Immature natural killer cell (primary cell): Measurements from ENCODE around the gene SEMA6D. TPM values are rescaled to one million over a fixed set of nuclear protein-coding genes. Genes with fewer than 3 reads are reported as not detected.

Experiments
- DNase-seq, 3 donors: peaks; one replicate each; pipeline ENCODE4 v3.0.0; 2022; ENCODE audit warnings: mixed read lengths in 1 of 3
- H3K27ac Mint-ChIP-seq, 6 donors: one replicate each; pipeline ENCODE4 v1.8.0; 2020; ENCODE audit warnings: mixed read lengths in 6 of 6, mild to moderate bottlenecking in 5 of 6, inconsistent platforms in 4 of 6, moderate library complexity in 3 of 6
- H3K27me3 Mint-ChIP-seq, 3 donors: one replicate each; pipeline ENCODE4 v1.8.0; 2020 to 2021; ENCODE audit warnings: low read depth in 3 of 3, mild to moderate bottlenecking in 3 of 3, mixed read lengths in 3 of 3, moderate library complexity in 3 of 3, inconsistent platforms in 1 of 3
- H3K36me3 Mint-ChIP-seq, 3 donors: one replicate each; pipeline ENCODE4 v1.8.0; 2020; ENCODE audit warnings: mixed read lengths in 3 of 3, inconsistent platforms in 2 of 3, mild to moderate bottlenecking in 2 of 3
- H3K4me1 Mint-ChIP-seq, 2 donors: one replicate each; pipeline ENCODE4 v1.8.0; 2020; ENCODE audit warnings: inconsistent platforms in 2 of 2, mild to moderate bottlenecking in 2 of 2, mixed read lengths in 2 of 2, moderate library complexity in 1 of 2
- H3K4me3 Mint-ChIP-seq, 5 donors: one replicate each; pipeline ENCODE4 v1.8.0; 2020; ENCODE audit warnings: mild to moderate bottlenecking in 5 of 5, mixed read lengths in 5 of 5, inconsistent platforms in 3 of 5, moderate library complexity in 3 of 5
- H3K9me3 Mint-ChIP-seq, 6 donors: one replicate each; pipeline ENCODE4 v1.8.0; 2020; ENCODE audit warnings: mild to moderate bottlenecking in 6 of 6, mixed read lengths in 6 of 6, inconsistent platforms in 4 of 6, moderate library complexity in 3 of 6
- polyA plus RNA-seq, 3 donors: library from polyadenylated mRNA; unstranded; fragments of 300-500 nt; fragmentation: Illumina TruSeq; gene quantifications; one replicate each; pipeline ENCODE4 v1.2.3, GENCODE V29; 2021

The SEMA6D gene
- polyA plus RNA-seq, 3 donors from 2014 or later = not detected

DNA sequence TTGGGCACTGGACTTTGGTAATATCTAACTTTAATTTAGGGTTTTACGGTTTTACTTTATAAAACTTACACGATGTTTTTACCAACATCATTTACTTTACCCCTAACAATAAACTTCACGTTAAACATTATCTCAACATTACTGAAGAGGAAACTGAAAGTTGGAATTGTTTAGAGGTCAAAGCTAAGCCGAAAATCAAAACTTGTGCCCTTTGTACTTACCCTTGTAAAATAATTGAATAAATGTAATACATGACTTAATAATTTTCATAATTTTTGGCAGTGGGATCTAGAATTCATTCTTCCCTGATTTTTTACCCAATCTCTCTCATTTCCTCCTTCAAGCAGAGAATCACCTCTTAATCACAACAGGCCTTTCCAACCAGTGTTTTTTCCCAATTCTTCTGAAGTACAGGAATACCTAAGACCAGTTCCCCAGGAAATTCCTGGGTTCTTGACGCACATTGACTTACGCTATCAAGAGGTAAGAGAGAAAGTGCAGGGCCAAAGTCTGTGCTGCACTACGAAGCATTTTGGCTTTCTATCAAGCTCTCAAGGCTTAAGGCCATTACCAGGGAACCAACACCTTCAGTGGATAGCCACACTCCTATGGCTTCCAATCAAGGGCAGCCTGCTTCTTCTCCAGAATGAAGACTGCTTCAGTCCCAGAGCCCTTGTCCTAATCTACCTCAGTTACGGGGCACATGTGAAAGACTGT is 11.9 kb upstream of the SEMA6D start:
- DNase-seq = no peak
- H3K27me3 Mint-ChIP-seq = peaks cover 0 to 4% (median 2%) of the 10 kb centered on the region in 3 donors
- no peak overlapping the region for H3K27ac Mint-ChIP-seq
- H3K4me3 Mint-ChIP-seq = no peak overlapping the region
- no peaks in the 10 kb centered on the region for H3K36me3 Mint-ChIP-seq
- H3K9me3 Mint-ChIP-seq = peaks cover 0 to 3% (median 0%) of the 10 kb centered on the region in 6 donors
- H3K4me1 Mint-ChIP-seq = no peaks in the 10 kb centered on the region

DNA sequence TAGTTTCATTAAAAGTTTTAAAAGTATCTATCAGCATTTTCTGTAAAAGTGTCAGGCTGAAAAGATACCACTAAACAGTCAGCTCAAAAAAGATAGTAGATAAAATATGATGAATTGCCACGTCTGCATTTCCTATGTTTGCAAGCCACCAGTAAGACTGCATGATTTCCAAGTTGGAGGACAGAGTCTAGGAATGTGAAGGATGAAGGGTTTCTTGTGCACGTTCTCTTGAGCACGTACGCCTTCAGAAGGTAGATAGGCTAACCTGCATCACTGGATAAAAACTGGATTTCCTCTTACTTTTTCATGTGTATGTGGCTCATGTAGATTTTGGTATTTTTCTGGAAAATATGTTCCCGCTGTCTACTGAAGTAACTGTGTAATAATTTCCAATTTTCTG is 9.9 kb upstream of the SEMA6D start:
- H3K27me3 Mint-ChIP-seq = peaks cover 0 to 8% (median 2%) of the 10 kb centered on the region in 3 donors
- no peak for DNase-seq
- no peak overlapping the region for H3K27ac Mint-ChIP-seq
- H3K4me1 Mint-ChIP-seq = no peaks in the 10 kb centered on the region
- H3K4me3 Mint-ChIP-seq = no peak overlapping the region
- H3K36me3 Mint-ChIP-seq = no peaks in the 10 kb centered on the region
- peaks cover 0 to 8% (median 0%) of the 10 kb centered on the region in 6 donors for H3K9me3 Mint-ChIP-seq

- Mint-ChIP-seq H3K9me3 (peaks cover 0 to 12% (median 0%) of the 10 kb centered on the region in 6 donors), H3K27ac (no peak overlapping the region), H3K36me3 (no peaks in the 10 kb centered on the region), H3K4me3 (no peak overlapping the region), H3K4me1 (no peaks in the 10 kb centered on the region), H3K27me3 (peaks cover 0 to 8% (median 2%) of the 10 kb centered on the region in 3 donors)
- no peak for DNase-seq
Observed at GRCh38 chr15:47708161-47708980, 8.9 kb upstream of the SEMA6D start.

DNA sequence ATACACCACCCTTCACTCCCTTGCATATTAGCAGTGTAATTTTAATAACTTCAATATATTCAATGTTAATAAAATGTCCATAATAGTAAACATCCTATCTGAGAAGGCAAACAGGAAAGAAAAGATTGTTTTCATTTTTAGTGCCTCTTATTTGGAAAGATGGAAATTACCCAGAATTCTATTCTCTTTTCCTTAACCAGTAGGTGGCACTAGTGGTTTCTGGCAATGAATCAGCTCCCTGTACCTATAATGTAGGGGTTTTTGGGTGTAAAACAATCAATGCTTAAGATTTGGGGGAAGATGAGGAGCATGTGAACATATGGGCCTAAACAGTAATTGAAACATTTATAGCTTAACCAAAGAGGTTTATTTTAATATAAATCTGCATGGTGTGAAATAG is 5.7 kb upstream of the SEMA6D start:
- Mint-ChIP-seq H3K27me3 (peaks cover 5 to 14% (median 6%) of the 10 kb centered on the region in 3 donors), H3K27ac (no peak overlapping the region), H3K4me3 (no peak overlapping the region)

DNA sequence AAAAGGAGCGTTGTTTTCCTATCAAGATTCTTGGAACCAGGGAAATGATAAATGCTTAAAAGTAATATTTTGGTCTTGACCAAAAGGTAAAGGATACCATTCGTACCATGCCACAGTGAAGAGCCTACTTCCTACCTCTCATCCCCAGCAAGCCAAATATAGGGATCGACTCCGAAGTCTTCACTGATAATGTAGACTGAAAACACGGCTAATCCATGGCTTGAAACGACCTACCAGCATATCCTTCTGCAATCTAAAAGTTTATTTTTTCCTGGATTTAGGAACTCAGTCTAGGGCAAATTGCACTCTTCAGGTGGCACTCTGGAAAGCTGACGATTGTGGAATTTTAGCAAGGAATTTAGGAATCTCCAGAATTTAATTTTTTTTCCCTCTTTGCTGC is 1.9 kb upstream of the SEMA6D start:
- Mint-ChIP-seq H3K4me1 (peaks cover 2 to 6% of the 10 kb centered on the region in 2 donors), H3K36me3 (peaks cover 0 to 3% (median 0%) of the 10 kb centered on the region in 3 donors), H3K4me3 (no peak overlapping the region), H3K27me3 (peaks cover 13 to 24% (median 19%) of the 10 kb centered on the region in 3 donors), H3K27ac (no peak overlapping the region), H3K9me3 (peaks cover 0 to 16% (median 0%) of the 10 kb centered on the region in 6 donors)
- DNase-seq = no peak

More for the DNA sequence above, 5.7 kb upstream of the SEMA6D start:
- Mint-ChIP-seq H3K36me3 (no peaks in the 10 kb centered on the region), H3K4me1 (no peaks in the 10 kb centered on the region), H3K9me3 (peaks cover 0 to 16% (median 0%) of the 10 kb centered on the region in 6 donors)
- DNase-seq = no peak

GRCh38 chr15:47715856-47716445 is 1.4 kb upstream of the SEMA6D start:
- DNase-seq = no peak
- peaks cover 2 to 6% of the 10 kb centered on the region in 2 donors for H3K4me1 Mint-ChIP-seq
- peaks cover 0 to 4% (median 0%) of the 10 kb centered on the region in 3 donors for H3K36me3 Mint-ChIP-seq
- no peak overlapping the region for H3K27ac Mint-ChIP-seq
- H3K9me3 Mint-ChIP-seq = peaks cover 0 to 14% (median 0%) of the 10 kb centered on the region in 6 donors
- H3K27me3 Mint-ChIP-seq = peaks cover 13 to 27% (median 20%) of the 10 kb centered on the region in 3 donors
- no peak overlapping the region for H3K4me3 Mint-ChIP-seq

GRCh38 chr15:47716516-47716915 is 789 bp upstream of the SEMA6D start:
- Mint-ChIP-seq H3K9me3 (peaks cover 0 to 13% (median 0%) of the 10 kb centered on the region in 6 donors), H3K36me3 (peaks cover 0 to 4% (median 0%) of the 10 kb centered on the region in 3 donors), H3K4me3 (no peak overlapping the region), H3K4me1 (peaks cover 2 to 6% of the 10 kb centered on the region in 2 donors), H3K27me3 (peaks cover 13 to 27% (median 18%) of the 10 kb centered on the region in 3 donors), H3K27ac (no peak overlapping the region)
- DNase-seq = no peak

- H3K36me3 Mint-ChIP-seq = peaks cover 0 to 4% (median 0%) of the 10 kb centered on the region in 3 donors
- H3K9me3 Mint-ChIP-seq = peaks cover 0 to 8% (median under 1%) of the 10 kb centered on the region in 6 donors
- H3K27me3 Mint-ChIP-seq = peaks cover 18 to 27% (median 18%) of the 10 kb centered on the region in 3 donors
- DNase-seq = no peak
- H3K27ac Mint-ChIP-seq = no peak overlapping the region
- H3K4me1 Mint-ChIP-seq = peaks cover 2 to 6% of the 10 kb centered on the region in 2 donors
- H3K4me3 Mint-ChIP-seq = peak overlapping the region in 1 of 5 donors; percentile 35
Observed at GRCh38 chr15:47718497-47719437, 1.5 kb downstream of the SEMA6D start.

DNA sequence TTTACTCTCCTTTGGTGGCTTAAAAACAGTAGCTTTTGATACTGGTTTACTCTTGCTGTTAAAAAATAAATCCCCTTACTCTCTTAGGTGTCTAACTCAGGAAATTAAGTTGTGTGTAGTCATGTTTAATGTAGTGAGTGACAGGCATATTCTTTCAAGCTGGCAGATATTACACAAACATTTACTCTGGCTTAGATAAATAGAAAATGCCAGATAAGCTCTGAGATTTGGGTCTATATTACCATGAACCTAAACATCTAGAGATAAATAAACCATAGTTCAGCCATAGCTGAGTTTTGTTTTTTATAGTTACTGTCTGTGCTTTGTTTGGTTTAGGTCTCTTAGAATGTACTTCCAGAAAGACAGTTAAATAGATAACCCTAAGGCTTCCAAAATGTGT is 2.4 kb downstream of the SEMA6D start:
- H3K4me3 Mint-ChIP-seq = no peak overlapping the region
- H3K9me3 Mint-ChIP-seq = peaks cover 0 to 6% (median under 1%) of the 10 kb centered on the region in 6 donors
- no peak overlapping the region for H3K27ac Mint-ChIP-seq
- H3K27me3 Mint-ChIP-seq = peaks cover 16 to 25% (median 18%) of the 10 kb centered on the region in 3 donors
- peaks cover 0 to 4% (median 0%) of the 10 kb centered on the region in 3 donors for H3K36me3 Mint-ChIP-seq
- no peak for DNase-seq
- peaks cover 2 to 6% of the 10 kb centered on the region in 2 donors for H3K4me1 Mint-ChIP-seq

DNA sequence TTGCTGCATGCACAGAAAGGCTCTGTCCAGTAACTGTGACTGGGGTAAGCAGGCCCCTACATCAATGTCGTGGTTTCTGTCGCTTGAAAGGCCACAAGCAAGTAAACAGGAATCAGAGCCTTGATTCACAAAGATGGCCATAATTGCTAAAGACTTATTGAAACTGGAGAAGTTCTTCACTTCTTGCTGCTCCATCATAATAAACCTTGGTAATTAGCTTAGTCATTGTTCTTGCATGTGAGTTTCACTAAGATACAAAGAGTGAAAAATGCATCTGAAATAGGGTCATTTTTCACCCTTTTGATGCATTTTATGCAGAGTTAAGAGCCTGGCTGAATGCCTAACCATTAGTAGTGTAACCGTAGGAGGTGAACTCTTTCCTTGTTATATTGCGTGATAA is 3.2 kb downstream of the SEMA6D start:
- H3K27me3 Mint-ChIP-seq = peaks cover 13 to 21% (median 14%) of the 10 kb centered on the region in 3 donors

DNA sequence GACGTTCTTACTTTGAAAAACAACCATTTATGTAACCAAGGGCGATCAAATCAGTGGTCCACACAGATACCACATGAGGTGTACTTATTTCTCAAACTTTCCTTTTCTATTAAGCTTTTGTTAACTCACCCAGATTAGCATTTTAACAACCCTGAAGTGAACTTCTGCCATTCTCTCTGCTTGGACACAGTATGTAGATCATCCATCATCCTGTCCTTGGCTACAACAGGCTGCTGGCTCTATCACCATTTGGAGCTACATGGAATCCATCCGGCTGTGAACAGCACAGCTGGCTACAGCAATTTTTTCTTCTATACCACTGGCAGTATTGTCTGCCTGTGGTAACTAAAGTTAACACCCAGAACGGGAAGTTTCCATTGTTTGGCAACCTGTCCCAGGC is 4.4 kb downstream of the SEMA6D start:
- H3K27ac Mint-ChIP-seq = no peak overlapping the region
- no peak overlapping the region for H3K4me3 Mint-ChIP-seq
- peaks cover 0 to 3% (median under 1%) of the 10 kb centered on the region in 6 donors for H3K9me3 Mint-ChIP-seq
- peaks cover 0 to 4% (median 0%) of the 10 kb centered on the region in 3 donors for H3K36me3 Mint-ChIP-seq
- DNase-seq = no peak
- H3K4me1 Mint-ChIP-seq = peaks cover 2 to 6% of the 10 kb centered on the region in 2 donors
- H3K27me3 Mint-ChIP-seq = peaks cover 10 to 21% (median 14%) of the 10 kb centered on the region in 3 donors

More for the DNA sequence above, 3.2 kb downstream of the SEMA6D start:
- peaks cover 0 to 3% (median under 1%) of the 10 kb centered on the region in 6 donors for H3K9me3 Mint-ChIP-seq
- peaks cover 2 to 6% of the 10 kb centered on the region in 2 donors for H3K4me1 Mint-ChIP-seq
- no peak overlapping the region for H3K4me3 Mint-ChIP-seq
- H3K36me3 Mint-ChIP-seq = peaks cover 0 to 4% (median 0%) of the 10 kb centered on the region in 3 donors
- no peak for DNase-seq
- no peak overlapping the region for H3K27ac Mint-ChIP-seq

DNA sequence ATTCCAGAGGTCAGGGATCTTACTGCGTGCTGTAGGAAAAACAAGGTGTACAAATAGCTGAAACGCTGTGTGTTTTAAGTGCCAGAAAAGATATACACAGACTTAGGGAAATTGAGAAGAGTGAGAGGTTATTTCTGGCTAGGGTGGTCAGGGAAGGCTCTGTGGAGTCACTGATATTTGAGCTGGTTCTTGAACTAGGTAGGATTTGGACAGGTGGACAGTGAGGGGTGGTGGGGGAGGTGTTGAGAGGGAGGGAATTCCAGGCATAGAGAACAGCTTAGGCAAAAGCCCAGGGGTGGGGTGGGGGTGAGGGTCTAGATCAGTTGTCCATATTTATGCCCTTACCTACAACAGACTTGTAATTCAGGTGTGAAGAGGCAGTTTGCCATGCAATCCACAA is 7.0 kb downstream of the SEMA6D start:
- no peak for DNase-seq
- Mint-ChIP-seq H3K4me3 (no peak overlapping the region), H3K4me1 (no peaks in the 10 kb centered on the region), H3K27me3 (peaks cover 5 to 10% (median 9%) of the 10 kb centered on the region in 3 donors), H3K27ac (no peak overlapping the region), H3K36me3 (peaks cover 0 to 4% (median 0%) of the 10 kb centered on the region in 3 donors), H3K9me3 (peaks cover 0 to 3% (median 0%) of the 10 kb centered on the region in 6 donors)
